Measurements from ENCODE around the gene USP12. TPM values are rescaled to one million over a fixed set of nuclear protein-coding genes. Genes with fewer than 3 reads are reported as not detected.

USP12 gene
- total and polyA plus RNA-seq, 2 experiments from 2014 or later, result 18.4 to 39.3 TPM

- Mint-ChIP-seq H3K27me3 (ENCODE audit: insufficient read depth, low read depth, poor library complexity) (peaks cover 6% of the 10 kb centered on the region), H3K27ac (no peak overlapping the region), H3K4me3 (no peak overlapping the region), H3K36me3 (ENCODE audit: low read depth) (no peaks in the 10 kb centered on the region), H3K9me3 (no peaks in the 10 kb centered on the region), H3K4me1 (peaks cover 7% of the 10 kb centered on the region; the same call in 2 of the 3 replicates)
- Histone ChIP-seq H3K4me3 (no peak overlapping the region), H3K27ac (ENCODE audit: low read depth) (no peak overlapping the region), H3K27me3 (ENCODE audit: insufficient read depth) (no peaks in the 10 kb centered on the region), H2AFZ (no peak overlapping the region), H3K4me2 (no peak overlapping the region), H3K9me2 (ENCODE audit: insufficient read depth) (peaks cover 14% of the 10 kb centered on the region; the same call in 1 of the 2 replicates), H3K4me1 (ENCODE audit: insufficient read depth) (0 out of 2 replicates have a peak, but pooled peaks cover 4% of the 10 kb centered on the region), H3F3A (replicated peaks; ENCODE audit: low read depth) (no peaks in the 10 kb centered on the region), H4K20me1 (replicated peaks; ENCODE audit: insufficient read depth) (no peaks in the 10 kb centered on the region), H3K79me2 (replicated peaks; ENCODE audit: insufficient read depth) (no peaks in the 10 kb centered on the region), H3K36me3 (ENCODE audit: insufficient read depth) (no peaks in the 10 kb centered on the region)
- DNase-seq (ENCODE audit: low spot score), result no peak
- TF ChIP-seq JUNB (IDR thresholded peaks at IDR 0.05; ENCODE audit: unreplicated experiment) (no peak), EZH2phosphoT487 (IDR thresholded peaks at IDR 0.05; ENCODE audit: unreplicated experiment) (no peak), REST (IDR thresholded peaks at IDR 0.05; ENCODE audit: unreplicated experiment) (no peak), STAT1 (IDR thresholded peaks at IDR 0.05; ENCODE audit: unreplicated experiment) (no peak), ZNF114 (CRISPR knock-in tag; IDR thresholded peaks at IDR 0.05) (no peak), NANOG (IDR thresholded peaks at IDR 0.05; ENCODE audit: borderline replicate concordance) (no peak), EZH2 (IDR thresholded peaks at IDR 0.05; ENCODE audit: low read depth, unreplicated experiment) (no peak), ZNF462 (CRISPR knock-in tag; IDR thresholded peaks at IDR 0.05) (no peak)
- TF ChIP-seq, protein P1, sequence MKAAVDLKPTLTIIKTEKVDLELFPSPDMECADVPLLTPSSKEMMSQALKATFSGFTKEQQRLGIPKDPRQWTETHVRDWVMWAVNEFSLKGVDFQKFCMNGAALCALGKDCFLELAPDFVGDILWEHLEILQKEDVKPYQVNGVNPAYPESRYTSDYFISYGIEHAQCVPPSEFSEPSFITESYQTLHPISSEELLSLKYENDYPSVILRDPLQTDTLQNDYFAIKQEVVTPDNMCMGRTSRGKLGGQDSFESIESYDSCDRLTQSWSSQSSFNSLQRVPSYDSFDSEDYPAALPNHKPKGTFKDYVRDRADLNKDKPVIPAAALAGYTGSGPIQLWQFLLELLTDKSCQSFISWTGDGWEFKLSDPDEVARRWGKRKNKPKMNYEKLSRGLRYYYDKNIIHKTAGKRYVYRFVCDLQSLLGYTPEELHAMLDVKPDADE (IDR thresholded peaks at IDR 0.05), result no peak
- TF ChIP-seq, protein P2, sequence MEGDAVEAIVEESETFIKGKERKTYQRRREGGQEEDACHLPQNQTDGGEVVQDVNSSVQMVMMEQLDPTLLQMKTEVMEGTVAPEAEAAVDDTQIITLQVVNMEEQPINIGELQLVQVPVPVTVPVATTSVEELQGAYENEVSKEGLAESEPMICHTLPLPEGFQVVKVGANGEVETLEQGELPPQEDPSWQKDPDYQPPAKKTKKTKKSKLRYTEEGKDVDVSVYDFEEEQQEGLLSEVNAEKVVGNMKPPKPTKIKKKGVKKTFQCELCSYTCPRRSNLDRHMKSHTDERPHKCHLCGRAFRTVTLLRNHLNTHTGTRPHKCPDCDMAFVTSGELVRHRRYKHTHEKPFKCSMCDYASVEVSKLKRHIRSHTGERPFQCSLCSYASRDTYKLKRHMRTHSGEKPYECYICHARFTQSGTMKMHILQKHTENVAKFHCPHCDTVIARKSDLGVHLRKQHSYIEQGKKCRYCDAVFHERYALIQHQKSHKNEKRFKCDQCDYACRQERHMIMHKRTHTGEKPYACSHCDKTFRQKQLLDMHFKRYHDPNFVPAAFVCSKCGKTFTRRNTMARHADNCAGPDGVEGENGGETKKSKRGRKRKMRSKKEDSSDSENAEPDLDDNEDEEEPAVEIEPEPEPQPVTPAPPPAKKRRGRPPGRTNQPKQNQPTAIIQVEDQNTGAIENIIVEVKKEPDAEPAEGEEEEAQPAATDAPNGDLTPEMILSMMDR (conservative IDR thresholded peaks at IDR 0.05; ENCODE audit: low read depth in 2 of 2), result no peak
- no peak for ATAC-seq
Observed at GRCh38 chr13:27201661-27202060, 30.1 kb upstream of the USP12 start.

Measured in GM23338 (cell line).